Lung microvascular endothelial cell (primary cell): ENCODE results near the gene VWF. TPM values are rescaled to one million over a fixed set of nuclear protein-coding genes. Genes with fewer than 3 reads are reported as not detected.

Source experiments
- DNase-seq, 2 donors: peaks; one replicate each; pipeline versions ENCODE4 v3.0.0 to v3.0.0-alpha.2; 2010; ENCODE audit warnings: low read depth in 2 of 2
- total RNA-seq: library from RNA; depleted of rRNA; stranded (reverse); fragments of >200 nt; gene quantifications from 2 replicates; pipeline ENCODE4 v1.2.1, GENCODE V29; 2014

The VWF gene
- total RNA-seq, 1 donor from 2014 or later: 1,530 TPM

DNA sequence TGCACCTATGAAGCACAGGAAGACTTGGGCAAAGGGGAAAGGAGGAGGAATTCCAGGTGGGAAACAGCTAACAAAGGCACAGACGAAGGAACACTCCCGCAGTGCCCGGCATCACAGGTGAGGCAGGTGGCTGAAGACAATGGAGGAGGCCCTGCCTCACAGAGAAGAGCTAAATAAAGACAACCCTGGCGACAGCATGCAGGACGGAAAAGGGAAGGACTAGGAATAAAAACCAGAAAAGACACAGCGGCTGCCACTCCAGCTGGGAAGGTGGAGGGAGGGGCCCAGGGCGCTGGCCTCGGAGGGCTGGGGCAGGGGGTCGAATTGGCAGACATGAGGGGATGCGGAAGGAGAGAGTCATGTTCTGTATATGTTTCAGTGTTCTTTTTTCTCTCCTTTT is 136.4 kb downstream of the VWF start:
- DNase-seq: no peak

DNA sequence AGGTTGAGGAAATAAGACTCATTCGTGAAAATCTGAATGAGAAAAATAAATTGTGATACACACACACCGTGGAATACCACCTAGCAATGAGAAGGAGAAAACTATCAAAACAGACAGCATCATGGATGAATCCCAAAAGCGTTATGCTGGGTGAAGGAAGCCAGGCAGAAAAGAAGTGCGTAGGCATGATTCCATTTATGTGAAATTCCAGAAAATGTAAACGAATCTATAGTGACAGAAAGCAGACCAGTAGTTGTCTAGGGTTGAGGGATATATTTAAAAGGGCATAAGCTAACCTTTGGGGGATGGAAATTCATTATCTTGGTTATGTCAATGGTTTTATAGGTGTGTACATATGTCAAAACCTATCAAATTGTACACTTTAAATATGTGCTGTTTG is 136.9 kb downstream of the VWF start:
- DNase-seq: no peak

DNA sequence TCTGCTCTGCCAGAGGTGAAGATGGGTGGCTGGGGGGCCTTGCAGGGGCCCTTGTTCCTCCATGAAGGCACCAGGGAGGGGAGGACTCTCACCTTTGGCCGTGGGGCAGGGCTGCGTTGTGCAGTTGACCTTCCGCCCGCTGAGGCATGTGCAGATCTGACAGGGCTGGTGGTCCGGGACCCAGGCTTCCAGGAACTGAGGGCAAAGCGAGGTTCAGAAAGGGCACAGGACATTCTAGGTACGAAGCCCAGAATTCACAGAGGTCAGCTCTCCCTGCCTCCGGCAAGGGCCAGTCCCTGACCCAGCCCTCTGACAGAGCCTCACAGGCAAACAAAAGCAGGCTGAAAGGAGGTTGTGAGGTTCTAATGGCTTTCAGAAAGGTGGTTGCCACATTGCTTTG is 139.0 kb downstream of the VWF start:
- DNase-seq: no peak

DNA sequence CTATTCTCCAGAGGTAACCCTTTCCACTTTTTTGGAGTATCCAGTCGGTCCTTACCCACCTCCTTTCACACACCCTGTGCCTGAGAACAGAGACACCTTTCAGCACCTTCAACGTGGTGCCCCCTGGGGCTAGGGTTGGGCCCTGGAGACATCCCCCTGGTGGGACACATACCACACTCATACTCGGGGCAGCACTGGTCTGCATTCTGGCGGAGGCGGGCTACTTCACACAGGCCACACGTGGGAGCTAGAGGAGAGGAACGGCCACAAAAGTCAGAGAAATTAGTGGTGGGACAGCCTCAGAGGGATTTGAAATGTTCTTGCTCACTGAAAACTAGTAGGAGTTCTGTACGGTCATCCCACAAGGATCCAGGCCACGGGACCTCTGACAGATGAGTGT is 139.6 kb downstream of the VWF start:
- no peak for DNase-seq

DNA sequence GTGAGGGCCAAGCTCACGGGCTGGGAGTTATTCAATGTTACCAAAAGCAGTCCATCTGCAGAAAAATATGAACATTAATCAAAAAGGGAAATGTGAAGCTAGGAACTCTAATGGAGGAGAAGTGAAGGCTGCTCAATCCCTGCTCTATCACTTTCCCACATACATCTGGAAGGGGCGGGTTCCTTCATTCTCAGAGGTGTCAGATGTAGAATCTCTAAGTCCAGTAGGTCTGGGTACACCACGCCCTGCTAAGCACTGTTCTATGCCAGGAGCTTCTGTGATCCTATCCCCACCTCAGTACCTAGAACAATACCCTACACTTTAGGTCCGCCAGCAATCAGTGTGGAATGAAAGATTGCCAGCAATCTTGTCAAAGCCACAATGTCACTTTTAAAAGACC is 142.4 kb downstream of the VWF start:
- no peak for DNase-seq

DNA sequence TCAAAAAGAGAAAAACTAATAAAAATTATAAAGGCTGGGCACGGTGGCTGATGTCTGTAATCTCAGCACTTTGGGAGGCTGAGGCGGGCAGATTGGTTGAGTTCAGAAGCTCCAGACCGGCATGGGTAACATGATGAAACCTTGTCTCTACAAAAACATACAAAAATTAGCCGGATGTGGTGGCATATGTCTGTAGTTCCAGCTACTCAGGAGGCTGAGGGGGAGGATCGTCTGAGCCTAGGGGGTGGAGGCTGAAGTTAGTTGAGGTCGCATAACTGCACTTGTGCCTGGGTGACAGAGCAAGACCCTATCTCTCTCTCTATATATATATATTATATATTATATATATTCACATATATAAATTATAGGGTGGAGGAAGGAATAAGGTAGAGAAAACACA is 146.9 kb downstream of the VWF start:
- no peak for DNase-seq

DNA sequence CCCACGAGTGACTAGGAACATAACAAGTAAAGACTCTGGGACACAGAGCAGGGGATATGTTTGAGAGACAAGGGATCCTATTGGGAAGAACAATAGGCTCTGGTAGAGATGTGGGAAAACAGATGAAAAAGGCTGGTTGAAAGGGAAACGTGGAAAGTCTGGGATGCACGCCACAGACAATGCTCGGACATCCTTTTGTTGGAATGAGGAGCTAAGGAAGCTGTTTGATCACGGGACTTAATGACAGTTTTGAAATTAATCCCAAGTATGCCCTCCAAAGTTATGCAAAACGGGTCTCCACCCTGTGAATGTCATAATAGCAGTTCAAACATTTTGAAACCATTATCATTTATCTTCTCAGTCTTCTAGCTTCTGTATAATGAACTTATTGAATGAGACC is 147.8 kb downstream of the VWF start:
- DNase-seq: peak in 1 of 2 donors; percentile 86

DNA sequence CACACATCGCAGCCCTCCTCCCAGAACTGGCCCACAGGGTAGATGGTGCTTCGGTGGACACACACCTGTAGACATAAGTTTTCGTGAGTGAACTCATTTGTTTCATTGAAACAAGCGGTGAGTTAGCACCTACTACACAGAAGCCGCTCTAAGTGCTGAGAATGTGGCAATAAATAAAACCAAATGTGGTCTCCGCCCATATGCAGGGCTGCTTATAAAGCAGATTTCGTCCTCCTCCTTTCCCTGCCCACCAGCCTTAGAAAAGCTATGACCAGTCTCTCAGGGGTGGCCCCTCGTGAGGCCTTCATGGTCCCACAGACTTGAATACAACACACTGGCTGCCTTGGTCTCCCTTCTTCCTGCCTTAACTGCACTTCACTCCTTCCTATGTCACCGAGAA is 148.3 kb downstream of the VWF start:
- DNase-seq: no peak

DNA sequence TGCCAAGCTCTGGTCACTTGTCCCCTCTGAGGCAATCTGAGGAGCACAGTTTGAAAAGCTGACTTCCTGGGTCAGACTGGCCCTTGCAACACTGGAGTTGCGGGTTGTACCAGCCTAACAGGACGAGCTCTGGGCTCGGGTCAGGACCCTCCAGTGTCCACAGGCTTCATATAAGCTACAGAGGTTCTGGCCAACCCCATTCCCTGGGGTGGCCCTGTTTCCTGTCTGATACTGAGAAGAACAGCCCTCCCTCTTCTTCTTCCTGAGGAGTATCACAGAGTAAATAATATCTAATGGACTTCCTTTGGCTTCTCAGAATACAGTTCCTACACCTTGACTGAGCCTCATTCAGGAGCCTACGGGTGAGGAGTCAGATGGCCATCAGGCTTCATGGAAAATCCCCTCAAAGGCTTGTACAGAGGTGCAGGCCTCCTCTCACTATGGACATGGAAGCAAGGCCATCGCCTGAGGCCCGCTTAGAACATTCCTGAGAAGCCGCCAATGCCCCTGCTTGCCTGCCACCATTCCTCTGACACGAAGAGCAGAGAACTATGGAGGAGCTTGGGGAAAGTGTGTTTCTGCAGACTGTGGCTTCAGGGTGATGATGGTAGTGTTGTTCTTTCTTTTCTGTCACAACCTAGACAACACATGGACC is 150.9 kb downstream of the VWF start:
- no peak for DNase-seq

DNA sequence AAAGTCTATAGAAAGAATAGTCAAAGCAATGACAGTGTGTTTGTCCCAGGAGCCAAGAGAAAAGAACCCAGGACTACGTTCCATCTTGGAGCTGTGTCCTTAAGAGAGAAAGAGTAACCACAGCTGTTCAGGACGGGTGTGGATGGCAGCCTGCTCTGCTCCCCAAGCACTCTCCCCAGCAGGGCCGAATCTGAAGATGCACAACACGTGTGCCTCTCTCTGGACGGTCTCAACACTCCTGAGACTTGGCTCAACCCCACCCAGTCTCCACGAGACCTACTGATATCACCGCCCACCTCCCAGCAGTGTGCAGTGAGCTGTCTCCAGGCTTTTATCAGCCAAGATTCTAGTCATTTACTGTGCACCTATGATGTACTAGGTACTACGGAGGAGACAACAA is 152.1 kb downstream of the VWF start:
- DNase-seq: no peak

DNA sequence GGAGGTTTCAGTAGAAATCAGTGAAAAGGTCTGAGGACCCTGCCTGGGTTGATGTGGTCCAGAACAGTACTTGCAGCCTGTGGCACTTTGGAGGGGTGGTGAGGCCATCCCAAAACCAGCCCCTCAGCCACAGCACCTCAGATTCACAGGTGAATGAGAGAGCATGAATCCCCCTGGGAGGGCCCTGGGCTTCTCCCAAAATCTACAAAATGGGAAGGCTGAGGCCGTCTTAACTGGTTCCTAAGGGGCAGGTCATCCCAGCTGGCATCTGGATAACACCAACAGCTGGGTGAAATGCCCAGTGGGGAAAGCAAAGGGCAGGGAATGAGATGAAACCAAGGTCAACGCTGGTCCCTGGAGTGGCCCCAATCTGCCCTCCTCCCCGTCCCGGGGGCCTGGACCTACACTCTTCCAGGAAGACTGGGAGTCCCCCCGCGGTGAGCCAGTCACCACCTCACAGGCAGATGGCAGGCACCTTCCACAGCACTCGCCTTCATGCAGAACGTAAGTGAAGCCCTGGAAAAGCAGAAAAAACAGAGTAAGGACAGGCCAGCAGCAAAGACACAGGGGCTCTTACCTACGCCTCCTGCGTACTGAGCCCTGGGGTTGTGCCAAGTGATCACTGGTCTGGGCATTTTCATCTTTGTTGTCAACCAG is 153.1 kb downstream of the VWF start:
- no peak for DNase-seq

DNA sequence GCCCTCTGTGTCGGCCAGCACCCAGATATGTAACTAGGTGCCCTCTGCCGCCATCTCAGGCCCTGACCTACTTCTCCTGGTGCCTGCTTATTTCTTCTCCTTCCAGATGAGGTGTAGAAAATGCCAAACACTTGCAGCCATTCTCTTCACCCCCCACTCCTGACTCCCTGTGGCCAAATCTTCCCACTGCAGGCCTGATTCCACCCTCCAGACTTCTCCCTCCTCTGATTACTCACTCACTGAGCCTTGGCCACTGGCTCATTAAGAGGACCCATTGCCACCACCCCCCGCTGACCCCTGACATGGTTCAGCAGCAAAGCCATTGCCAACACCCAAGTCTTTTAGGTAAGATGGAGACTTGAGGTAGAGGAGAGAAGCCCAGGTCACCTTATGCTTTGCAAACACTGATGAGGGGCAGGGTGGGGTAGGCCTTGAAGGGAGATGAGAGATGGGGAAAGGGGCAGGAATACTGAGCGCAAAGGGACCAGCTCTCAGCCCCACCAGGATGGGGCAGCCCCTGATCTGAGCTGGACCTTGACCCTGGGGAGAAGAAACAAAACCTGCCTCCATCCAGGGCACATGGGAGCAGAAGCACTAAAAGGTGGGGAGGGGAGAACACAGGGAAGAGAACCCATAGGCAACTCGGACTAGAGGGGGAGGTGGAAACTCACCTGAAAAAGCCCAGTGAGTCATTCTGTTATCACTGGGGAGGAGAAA is 154.3 kb downstream of the VWF start:
- no peak for DNase-seq

DNA sequence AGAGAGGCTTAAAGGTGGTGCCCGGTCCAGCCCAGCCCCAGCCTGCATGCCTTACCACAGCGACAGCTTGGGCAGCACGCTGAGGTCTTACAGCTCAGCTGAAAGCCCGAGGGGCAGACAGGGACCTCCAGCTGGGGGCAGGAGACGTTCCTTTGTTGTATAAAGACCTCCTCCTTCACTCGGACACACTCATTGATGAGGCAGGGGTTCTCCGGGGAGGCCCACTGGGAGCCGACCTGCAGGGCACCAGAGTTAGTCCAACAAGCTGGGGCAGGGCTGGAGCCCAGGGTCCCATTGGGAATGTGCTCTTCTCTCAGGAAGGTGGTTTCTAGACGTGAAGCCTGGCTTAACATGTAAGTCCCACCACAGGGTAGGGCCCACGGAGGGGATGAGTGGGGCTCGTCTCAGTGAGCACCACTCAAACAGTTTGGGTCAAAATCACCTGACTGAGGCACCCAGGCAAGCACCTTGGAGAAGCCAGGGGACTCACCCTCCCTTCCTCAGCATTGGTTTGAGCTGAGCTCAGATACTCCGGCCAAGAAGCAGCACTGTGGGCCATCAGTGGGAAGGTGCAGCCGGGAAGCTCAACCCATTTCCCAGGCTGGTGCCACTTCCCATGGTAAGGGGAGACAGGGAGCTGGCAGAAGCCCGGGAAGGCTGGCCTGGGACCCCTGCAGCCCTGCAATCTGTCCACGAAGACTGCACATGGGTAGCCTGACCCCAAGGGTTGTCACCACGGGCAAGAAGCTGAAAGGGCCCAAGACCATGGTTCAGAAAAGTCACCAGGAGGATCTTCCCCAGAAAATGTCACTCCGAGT is 155.1 kb downstream of the VWF start:
- DNase-seq: no peak

DNA sequence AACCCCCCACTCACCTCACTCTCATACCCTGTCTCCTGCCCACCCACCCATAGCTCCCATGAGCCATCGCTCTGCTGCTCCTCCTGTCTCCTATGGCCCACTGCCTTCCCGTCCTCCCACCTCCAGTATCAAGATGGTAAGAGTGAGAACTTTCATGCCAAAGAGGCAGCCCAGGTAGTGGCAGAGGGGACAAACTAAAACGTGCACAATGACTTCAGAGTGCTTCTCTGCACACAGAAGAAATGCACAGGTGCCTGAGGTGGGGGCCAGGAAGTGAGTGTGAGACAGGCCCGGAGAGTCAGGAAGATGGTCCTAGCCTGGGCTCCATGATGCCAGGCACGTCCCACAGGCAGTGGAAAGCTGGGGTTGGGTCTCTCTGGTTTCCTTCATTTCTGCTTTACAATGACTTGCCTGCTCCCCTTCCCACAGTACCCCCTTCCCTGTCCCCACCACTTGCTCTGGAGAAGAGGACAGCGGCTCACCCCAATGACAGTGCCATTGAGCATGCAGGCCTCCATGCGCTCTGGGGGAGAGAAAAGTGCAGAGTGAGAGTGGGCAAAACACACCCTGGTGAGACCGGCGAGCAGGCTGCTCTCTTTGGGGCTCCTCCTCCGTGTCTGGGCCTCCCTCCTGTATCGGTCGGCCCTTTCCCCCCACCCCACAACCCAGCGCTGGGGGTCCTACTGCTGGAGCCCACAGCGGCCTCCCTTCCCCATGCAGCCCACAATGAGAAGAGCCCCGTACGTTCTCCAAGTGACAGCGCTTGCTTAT is 156.6 kb downstream of the VWF start:
- no peak for DNase-seq

DNA sequence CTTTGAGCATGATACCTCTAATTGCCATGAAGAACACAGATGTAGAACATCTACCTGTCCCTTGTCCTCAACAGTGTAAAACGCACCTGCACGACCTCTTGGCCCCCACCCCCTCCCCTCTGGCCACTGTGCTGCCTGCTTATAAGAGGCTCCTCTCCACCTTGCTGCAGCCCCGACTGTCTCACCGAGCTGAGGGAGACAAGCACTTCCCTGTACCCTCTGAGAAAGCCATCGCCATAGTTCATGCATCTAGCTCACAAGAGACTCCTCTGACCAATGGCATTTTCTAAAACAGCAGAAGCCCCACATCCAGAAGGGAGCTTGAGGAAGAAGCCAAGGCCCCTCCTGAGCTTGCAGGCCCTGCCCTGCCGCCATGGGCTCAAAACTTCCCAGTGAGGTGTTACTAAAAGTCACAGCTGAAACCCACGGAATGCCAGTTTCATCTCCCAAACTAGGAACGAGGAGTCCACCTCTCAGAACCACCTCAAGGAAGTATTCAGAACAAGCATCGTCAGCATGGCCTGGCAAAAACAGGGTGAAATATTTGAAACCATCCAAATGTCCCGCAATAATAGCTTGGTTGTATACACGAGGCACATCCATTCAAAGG is 157.9 kb downstream of the VWF start:
- DNase-seq: no peak

DNA sequence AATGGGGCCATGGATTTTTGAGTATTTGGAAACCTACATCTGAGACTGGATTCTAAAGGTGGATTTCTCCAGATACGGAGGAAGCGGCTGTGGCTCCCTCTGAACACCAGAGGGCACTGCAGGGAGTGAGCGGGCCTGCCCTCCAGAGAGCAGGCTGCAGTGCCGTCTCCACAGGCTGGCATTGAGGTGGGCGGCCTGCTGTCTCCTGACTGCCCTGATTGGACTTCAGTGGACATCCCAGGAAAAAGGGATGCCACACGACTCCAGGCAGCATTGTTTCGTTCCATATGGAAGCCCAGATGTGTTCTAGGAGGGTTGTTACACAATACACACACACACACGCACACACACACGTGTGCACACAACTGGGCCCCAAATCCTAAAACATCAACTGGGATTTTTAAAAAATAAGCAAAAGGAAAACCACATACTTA is 158.5 kb downstream of the VWF start:
- DNase-seq: peak; percentile 61 to 66

DNA sequence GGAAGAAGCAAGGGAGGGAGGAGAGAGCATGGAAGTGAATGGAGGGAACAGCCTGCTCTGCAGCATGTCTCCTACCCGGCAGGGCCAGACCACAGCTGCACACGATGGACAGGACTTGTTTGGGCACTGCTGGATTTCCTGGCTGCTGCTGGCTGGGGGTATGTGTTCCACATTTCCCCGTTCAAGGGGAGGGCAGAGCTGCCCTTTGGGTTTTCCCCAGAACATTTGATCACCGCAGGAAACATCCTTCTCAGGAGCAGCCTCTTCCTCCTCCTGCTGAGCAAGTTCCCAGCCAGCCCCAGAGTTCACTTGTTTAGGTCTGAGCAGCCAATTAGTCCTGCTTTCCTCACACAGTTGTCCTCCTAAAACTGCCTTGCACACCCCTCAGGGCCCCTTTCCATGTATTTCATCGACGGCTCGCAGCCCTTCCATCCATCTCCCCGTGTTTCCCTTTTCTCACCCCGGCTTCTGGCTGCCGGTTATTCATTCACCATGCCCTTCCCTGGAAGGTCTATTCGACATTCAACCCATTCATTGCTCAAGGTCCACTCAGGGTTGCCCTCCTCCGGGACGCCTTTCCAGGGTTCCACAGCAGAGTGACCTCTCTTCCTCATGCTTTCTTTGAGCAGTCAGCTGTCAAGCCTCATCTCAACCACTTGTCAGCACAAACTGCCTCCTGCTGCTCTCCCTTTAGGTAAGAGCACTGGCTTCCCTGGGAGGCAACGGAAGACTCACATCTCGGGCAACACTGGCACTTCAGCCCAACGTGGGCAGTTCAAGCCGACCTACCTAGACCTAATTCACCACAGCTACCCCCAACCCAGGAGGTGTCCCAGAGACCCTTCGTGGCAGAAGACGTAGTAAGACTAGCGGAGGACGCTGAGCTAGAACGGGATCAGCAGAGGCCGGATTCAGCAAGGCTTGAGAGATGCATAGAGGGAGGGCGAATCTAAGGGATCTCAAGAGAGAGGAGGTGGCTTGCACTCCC is 159.3 kb downstream of the VWF start:
- peak in 1 of 2 donors; percentile 64 for DNase-seq

DNA sequence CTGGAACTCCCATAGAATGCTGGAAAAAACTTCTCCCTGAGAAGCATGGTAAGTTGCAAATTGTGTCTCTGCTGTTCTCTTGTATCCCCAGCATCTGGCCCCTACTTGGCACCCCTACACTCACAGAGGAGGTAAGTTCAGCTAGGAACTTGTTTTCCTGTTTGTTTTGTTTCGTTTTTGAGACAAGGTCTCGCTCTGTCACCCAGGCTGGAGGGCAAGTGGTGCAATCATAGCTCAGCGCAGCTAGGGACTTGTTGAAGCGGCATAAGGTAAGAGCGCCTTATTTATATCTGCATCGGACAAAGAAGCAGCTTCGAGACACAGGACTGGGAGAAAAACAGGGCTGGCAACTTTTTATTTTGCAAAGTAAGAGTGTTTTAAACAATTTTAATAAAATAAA is 161.0 kb downstream of the VWF start:
- DNase-seq: no peak

DNA sequence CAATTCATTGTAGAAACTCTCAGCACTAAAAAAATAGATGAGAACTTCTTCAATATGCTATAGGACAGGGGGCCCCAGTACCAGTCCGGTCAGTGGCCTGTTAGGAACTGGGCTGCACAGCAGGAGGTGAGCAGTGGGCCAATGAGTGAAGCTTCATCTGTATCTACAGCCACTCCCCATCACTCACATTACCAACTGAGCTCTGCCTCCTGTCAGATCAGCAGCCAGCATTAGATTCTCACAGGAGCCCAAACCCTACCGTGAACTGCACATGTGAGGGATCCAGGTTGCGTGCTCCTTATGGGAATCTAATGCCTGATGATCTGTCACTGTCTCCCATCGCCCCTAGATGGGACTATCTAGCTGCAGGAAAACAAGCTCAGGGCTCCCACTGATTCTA is 163.7 kb downstream of the VWF start:
- no peak for DNase-seq

DNA sequence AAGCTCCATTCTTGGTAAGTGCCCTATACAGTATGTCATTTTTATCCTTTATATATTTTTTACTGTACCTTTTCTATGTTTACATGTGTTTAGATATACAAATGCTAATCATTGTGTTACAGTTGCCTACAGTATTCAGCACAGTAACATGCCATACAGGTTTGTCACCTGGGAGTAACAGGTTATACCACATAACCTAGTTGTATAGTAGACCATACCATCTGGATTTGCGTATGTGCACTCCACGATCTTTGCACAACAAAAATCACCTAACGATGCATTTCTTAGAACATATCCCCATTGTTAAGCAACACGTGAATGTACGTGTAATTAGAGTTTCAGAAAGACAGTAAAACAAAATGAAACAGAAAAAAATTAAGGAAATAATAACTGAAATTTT is 167.5 kb downstream of the VWF start:
- DNase-seq: no peak
